ENCODE results near the gene DNAJC16. TPM values are rescaled to one million over a fixed set of nuclear protein-coding genes. Genes with fewer than 3 reads are reported as not detected.

Gene DNAJC16
- total and polyA plus RNA-seq, 2 of the 4 experiments (the other 2 are of a cell fraction), result 8.0 to 13.1 TPM

- H4K8ac ChIP-seq (ENCODE audit: low read depth in 2 of 2, low read length in 2 of 2), result no peak overlapping the region
- H3K27ac ChIP-seq (ENCODE audit: insufficient read depth, low read length), result no peak overlapping the region
- POLR2A ChIA-PET (ENCODE audit: unreplicated experiment), result no interaction called here
- H3K56ac ChIP-seq (ENCODE audit: extremely low read depth, insufficient read depth, low read length), result no peak overlapping the region
- no peak overlapping the region for H3K23ac ChIP-seq (ENCODE audit: low read depth, low read length)
- DNase-seq (no peak), ATAC-seq (ENCODE audit: low read depth) (no peak)
- peaks cover 24 to 61% of the 10 kb centered on the region in 2 experiments; a peak in 3 of 4 replicates for H3K79me1 ChIP-seq (ENCODE audit: low read depth in 1 of 2, low read length in 2 of 2)
- peaks cover 8% of the 10 kb centered on the region for H3K4me1 ChIP-seq (ENCODE audit: control insufficient read depth, insufficient read depth, low read length)
- no peak overlapping the region for H2AK9ac ChIP-seq (replicated peaks; ENCODE audit: low read depth, low read length, poor library complexity)
- H2AK5ac ChIP-seq (ENCODE audit: low read depth, low read length), result no peak overlapping the region
- peaks cover 3% of the 10 kb centered on the region for H3K36me3 ChIP-seq (ENCODE audit: control insufficient read depth, insufficient read depth, low read length)
- no peaks in the 10 kb centered on the region for H3K27me3 ChIP-seq (ENCODE audit: control insufficient read depth, insufficient read depth, low read length)
- no peak overlapping the region for H2AFZ ChIP-seq (replicated peaks; ENCODE audit: low read length, poor library complexity)
- H2BK20ac ChIP-seq (ENCODE audit: low read depth, low read length), result no peak overlapping the region
- no TSS peak for BruUV-seq (replicated peaks)
- no peak overlapping the region for H4K5ac ChIP-seq (ENCODE audit: low read depth, low read length)
- H3K18ac ChIP-seq (ENCODE audit: low read depth, low read length), result no peak overlapping the region
- H4K91ac ChIP-seq (ENCODE audit: insufficient read depth, low read depth, low read length), result no peak overlapping the region
- CTCF ChIA-PET, result no interaction called here
- H3K4me3 ChIP-seq (ENCODE audit: insufficient read depth, low read depth, low read length), result no peak overlapping the region
- no peak overlapping the region for H3K4me2 ChIP-seq (ENCODE audit: low read depth, low read length)
- no CpG with 5 or more reads among the region's 3 CpGs for WGBS, 2 experiments (ENCODE audit: extremely low coverage in 2 of 2, insufficient read length in 1 of 2)
- H3K4ac ChIP-seq (ENCODE audit: low read depth, low read length), result no peak overlapping the region
- dilution Hi-C loops (cut with HindIII; ENCODE audit: low sequenced_read_pairs, unreplicated experiment) (no loop called here), intact Hi-C loops (cut with micrococcal nuclease) (no loop called here), in situ Hi-C loops (cut with MboI; ENCODE audit: low sequenced_read_pairs) (no loop called here)
- no peak overlapping the region for H2BK120ac ChIP-seq (ENCODE audit: low read depth, low read length)
- peaks cover 37% of the 10 kb centered on the region for H4K20me1 ChIP-seq (ENCODE audit: insufficient read depth, low read length)
- H3K9me3 ChIP-seq (ENCODE audit: control insufficient read depth, insufficient read depth, low read length), result no peaks in the 10 kb centered on the region
- no peak overlapping the region for H2BK15ac ChIP-seq (ENCODE audit: low read depth, low read length)
- H3K9me1 ChIP-seq (ENCODE audit: insufficient read depth, low read length), result peaks cover 20% of the 10 kb centered on the region
- no peak for TF ChIP-seq USF2 (IDR thresholded peaks at IDR 0.05; ENCODE audit: low read depth, low read length)
- TF ChIP-seq MAFK (IDR thresholded peaks at IDR 0.05; ENCODE audit: low read depth, low read length), result no peak
- TF ChIP-seq RAD21 (IDR thresholded peaks at IDR 0.05; ENCODE audit: low read length), result no peak
- TF ChIP-seq NFE2L2 (IDR thresholded peaks at IDR 0.05; ENCODE audit: low read depth, low read length), result no peak
- no peak overlapping the region for H3K9ac ChIP-seq (ENCODE audit: low read depth, low read length)
- H2BK5ac ChIP-seq (ENCODE audit: low read depth, low read length, poor library complexity, severe bottlenecking), result no peak overlapping the region
- no peak overlapping the region for H3K14ac ChIP-seq (replicated peaks; ENCODE audit: low read depth, low read length)
Observed at GRCh38 chr1:15624133-15624714, 97.6 kb downstream of the DNAJC16 start.

Data from IMR-90 (cell line).